ENCODE measurements around the gene TSHZ1. TPM values are rescaled to one million over a fixed set of nuclear protein-coding genes. Genes with fewer than 3 reads are reported as not detected.

The TSHZ1 gene
- total RNA-seq, 1 experiment from 2014 or later, result 7.3 TPM

DNA sequence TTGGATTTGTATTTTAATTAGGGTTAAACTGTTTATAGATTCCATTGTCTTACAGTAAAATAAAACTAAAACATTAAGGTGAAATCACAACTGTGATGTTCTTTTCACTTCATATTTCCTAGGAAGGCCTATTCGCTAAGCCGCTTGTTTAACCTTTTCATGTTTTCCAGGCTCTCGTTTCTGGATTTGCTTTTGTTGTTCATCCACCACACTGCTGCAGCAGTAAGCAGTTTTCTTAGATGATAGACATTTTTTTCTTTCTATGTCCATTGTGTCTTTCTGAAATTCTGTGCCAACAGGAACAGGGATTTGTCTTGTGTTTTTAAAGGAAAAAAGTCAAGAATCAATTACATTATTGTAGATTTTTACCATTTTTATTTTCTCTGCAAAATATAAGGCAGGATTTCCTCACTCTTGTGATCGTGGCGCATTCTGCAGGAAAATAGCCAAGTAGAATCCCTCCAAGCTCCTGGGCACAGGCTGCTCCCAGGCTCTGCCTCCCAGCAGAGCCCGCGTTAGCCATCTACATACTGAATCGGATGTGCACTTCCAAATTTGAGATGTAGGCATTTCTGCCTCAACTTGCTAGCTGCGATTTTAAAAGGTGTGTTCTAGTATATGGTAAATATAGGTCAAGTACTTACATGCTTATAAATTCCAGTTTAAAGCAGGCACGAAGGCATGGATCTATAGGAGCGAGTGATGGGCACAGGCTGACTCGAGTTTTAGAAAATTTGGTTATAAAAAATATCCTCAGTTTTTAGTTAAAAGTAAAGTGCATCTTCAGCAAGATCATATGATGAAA, 10.2 kb downstream of the TSHZ1 start:
- no peak for DNase-seq (ENCODE audit: low read depth)

DNA sequence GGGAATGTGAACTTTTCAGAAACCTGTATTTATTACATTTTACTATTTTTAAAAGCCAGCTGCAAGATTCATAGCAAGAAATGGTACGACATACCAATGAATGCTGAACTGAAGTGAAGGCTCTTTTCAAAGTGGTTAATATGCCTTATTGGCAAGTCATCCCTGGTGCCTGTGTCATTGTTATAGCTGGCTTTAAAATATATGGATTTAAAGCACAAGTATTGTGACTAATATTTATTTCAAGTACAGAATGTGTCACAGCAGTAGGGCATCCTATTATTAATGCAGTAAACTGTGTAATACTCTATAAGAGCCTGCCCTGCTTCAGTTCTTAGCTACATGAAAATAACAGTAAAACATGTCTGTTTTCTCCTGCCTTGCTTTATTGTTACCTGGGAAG, 10.8 kb downstream of the TSHZ1 start:
- no peak for DNase-seq (ENCODE audit: low read depth)

DNA sequence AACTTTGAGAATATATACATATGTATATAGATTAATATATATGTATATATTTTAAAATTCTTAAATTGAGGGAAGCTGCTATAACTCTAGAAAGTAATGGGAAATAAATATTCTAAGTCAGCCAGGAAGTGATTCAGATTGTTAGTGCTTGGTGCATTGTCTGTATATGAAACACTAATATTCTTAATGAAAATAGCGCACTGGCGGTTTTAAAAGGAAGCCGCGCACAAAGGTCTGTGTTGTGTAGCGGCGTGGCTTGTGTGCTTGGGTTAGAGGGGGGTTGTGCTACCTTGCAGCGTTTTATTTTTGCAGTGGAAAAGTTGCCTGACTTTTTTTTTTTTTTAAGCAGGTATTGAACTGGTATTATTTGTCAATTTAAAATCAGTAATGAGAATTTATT, 11.3 kb downstream of the TSHZ1 start:
- DNase-seq (ENCODE audit: low read depth), result no peak

DNA sequence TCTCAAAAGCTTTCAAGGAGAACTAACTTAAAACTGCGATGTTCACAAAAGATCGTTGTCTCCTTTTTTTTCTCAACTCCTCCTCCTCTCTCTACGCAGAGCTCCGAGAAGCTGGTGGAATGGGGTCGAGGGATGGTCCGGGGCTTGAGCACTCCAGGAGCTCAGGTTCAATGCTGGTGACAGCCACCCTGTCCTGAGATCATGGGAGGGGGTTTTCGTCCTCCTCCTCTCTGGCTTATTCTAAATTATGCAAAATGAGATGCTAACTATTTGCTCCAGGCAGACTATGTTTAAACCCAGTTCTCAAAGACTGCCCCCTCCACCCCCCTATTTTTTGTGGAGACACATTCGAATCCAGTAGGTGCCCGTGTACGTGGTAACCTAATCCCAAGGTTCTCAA, 11.8 kb downstream of the TSHZ1 start:
- no peak for DNase-seq (ENCODE audit: low read depth)

DNA sequence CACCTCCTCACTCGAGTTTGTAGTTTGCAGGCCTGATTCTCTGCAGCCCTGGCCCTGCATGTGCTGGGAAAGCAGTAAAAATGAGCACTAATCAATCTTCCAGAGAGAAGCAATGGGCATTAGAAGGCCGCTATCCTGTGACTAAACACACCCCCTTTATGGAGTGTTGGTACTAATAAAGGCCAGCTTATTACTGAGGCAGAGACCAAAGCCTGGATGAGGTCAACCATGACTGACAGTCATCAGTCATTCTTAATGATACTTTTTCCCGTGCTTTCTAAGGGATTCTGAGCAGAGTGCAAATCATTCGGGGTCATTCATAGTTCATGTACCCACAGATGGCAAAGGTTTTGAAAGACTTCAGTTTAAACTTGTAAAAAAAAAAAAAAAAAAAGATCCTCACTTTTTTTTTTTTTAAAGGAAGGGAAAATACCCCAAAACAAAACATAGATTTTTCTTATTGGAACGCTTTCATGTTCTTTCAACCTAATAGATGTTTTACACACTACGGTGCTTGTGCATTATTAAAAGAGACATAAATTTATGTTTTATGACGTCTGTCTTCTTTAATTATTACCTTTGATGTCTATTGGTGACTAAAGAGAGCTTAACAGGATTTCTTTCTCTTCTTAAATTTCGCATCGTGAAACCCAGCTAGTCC, 13.2 kb downstream of the TSHZ1 start:
- peak; percentile 60 for DNase-seq (ENCODE audit: low read depth)

DNA sequence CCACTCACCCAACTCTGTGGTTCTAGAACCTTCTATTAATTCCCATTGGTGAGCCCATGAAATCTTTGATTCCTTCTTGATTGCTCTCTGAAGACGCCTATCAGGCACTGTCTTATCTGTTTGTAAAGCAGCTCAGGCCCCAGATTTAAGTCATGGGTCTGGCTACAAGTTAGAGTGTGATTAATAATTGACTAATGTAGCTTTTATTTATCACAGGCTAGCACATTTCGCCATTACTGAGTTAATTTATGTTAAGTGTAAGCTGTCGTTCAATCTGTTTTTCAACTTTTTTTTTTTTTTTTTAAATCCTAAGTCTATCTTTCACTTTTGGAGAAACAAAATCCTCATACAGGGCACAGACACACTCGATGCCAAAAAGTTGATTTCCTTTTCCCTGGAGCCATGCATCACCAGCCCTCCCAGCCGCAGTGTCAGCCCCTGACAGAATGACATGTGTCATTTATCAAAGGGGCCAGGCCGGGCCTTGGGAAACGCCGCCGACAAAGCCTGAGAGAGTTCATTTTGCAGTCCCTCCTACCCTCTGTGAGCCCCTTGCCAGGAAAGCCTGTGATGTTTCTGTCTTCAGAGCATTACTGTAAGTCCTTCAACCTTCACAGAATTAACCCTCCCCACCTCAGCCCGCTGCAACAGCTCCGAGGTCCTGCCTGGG, 15.8 kb downstream of the TSHZ1 start:
- DNase-seq (ENCODE audit: low read depth), result no peak

DNA sequence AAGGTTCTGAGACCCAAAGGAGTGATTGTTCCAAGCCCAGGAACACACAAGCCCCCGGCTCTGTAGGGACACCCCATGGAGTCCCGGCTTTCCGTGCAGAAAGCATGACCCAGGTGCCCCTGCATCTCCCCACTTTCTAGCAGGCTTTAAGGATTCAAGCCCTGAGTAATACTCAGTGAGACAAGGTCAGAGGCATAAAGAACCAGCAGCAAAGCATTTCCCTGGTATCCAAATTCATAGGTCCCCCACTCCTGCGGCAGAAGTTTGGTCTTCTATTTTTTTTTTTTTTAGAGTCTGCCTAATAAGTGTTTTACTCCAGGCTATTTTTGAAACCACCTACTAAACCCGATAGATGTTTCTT, 16.3 kb downstream of the TSHZ1 start:
- DNase-seq (ENCODE audit: low read depth), result no peak

DNA sequence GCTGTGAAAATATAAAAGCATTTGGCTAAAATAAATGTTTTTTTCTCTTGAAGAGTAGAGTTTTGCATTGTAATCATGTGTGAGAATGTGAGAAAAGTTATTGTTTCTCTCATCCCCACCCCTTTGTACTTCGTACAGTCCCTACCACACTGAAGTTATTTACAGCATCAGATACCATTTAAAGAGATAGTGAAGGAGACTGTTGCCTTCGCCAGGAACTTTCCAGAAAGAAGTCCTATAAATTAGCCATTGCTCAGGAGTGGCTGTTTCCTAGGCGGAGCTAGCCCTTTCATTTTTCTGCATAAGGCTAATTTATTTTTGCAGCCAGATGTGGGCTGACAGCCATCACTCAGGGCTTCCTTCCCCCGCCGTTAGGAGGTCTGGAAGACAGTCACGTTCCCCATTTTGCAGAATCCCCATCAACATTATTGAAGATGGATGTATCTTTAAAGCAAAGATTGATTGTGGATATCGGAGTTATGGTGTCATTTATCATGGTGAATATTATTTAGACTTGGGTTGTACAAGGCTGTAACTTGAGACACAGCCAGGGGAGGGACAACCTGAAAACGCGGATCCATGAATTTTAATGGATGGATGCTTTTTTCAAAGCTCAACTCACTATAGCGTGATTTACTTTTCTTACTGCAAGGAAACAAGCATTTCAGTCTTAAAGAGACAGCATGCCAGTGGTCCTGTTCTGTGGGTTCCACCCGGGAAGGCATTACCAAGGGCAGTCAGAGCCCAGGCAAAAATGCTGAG, 17.1 kb downstream of the TSHZ1 start:
- no peak for DNase-seq (ENCODE audit: low read depth)

DNA sequence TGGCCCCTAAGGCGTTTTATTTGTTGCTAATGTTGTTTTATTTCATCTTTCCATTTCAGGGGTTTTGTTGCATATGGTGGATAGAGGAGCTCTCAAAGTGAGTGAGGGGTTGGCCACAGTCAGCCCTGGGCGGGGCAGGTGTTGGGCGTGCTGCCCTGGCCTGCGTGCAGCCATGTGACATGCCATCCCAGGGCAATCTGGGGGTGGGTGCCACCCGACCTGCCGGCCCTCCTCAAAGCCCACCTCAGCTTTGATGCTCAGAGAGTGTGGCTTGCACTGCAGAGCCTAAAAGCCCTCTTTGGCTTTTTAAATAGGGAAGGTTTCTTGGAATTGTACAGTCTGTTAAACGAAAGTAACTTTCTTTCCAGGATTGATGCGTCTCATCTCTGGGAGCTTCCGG, 18.4 kb downstream of the TSHZ1 start:
- DNase-seq (ENCODE audit: low read depth), result no peak

DNA sequence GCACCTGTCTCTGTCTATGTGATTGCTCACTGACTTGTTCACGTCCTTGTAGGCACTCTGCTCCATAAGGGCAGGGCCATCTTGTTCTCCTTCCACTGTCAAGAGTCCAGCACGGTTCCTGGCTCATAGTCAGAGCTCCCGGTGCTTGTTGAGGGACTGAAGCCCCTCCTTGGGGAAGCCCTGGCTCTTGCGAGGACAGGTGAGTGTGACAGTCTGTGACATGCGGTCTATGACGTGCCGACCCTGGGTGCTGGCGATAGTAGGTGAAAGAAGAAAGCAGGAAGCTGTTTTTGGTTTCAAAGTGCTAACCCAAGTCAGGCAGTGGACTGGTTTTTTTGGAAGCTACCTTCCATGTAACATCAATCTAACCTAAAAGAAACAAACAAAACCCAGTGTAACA, 18.8 kb downstream of the TSHZ1 start:
- DNase-seq (ENCODE audit: low read depth), result no peak

DNA sequence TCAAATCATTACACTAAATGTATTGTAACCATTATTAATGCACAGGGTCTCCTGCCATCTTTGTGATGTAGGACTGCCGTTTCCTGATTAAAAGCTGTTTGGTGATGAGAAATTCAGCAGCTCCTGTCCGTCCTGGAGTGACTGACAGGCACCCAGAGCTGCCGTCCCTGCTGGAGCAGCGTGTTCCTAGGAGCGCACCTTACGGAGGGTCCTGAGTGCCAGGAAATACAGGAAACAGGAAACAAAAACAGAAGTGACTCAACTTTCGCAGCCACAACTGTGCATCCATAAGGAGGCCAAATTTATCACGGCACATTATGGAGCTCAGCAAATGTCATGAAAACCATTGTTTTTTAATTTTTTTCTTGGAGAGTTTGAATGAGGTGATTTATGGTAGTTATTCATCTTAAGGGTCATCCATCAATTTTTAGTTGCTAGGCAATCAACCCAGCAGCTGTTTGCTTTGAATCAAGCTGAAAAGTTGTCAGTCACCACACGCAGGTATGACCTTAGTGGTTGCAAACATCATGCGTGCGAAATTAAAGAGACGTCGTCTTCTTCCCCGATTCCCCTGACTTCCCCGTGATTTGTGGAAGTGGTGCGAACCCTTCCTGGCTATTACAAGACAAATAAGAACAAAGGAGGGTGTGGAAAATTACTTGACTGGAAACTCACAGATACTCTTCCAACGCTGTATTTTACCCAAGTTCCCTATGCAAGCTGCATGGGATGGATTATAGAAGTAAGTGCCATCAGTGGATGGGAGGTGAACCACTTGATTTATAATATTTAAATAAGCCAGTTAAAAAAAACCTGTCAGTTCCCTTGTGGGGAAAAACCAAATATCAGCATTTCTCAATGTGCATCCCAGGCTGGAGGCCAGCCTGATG, 19.8 kb downstream of the TSHZ1 start:
- no peak for DNase-seq (ENCODE audit: low read depth)

DNA sequence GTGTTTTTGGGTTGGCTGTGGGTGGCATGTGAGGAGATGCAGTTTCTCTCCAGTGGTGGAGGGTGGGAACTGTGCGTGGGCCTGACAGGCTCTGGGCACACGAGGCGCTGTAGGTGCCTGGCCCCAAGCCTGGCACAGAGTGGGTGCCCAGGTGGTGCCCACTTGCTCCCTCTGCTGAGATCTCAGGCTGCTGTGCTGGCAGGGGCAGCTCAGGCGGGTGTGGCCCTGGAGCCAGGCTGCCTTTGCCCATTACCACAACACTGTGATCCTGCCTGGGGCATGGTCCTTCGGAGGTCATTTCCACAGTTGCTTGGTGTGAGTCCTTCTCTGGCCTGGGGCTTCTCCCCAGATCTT, 20.4 kb downstream of the TSHZ1 start:
- no peak for DNase-seq (ENCODE audit: low read depth)

DNA sequence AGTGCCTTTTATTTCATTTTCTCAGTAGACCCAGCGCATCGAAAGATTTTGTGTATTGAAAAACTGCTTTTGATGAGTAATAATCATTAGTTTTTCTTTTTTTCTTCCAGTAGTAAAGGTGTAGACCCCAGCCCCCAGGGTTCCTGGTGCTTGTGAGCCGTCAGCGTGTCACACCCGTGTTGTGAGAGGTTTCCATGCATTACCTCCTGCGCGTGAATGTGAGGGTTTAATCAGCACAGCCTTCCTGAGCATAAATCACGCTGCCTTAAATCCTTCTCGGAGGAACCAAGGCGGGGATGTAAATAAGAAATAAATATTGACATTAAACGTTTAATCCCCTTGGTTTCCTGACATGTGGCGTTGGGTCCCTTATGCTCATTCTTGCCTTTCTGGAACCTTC, 24.3 kb downstream of the TSHZ1 start:
- DNase-seq (ENCODE audit: low read depth), result no peak

DNA sequence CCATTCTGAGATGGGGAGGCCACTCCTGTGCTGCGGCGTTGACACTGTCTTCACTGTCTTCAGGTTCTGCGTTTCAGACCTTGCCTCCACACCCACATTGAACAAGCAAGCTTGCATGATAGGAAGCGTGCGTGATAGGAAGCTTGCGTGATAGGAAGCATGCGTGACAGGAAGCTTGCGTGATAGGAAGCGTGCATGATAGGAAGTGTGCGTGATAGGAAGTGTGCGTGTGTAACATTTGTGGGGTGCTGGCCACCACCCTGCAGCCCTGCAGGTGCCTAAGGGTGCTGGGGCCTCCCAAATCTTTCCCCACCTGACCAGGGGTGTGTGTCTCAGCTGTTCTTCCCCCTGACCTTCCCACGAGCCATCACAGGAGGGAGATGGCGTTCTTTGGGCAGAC, 25.3 kb downstream of the TSHZ1 start:
- DNase-seq (ENCODE audit: low read depth), result no peak

DNA sequence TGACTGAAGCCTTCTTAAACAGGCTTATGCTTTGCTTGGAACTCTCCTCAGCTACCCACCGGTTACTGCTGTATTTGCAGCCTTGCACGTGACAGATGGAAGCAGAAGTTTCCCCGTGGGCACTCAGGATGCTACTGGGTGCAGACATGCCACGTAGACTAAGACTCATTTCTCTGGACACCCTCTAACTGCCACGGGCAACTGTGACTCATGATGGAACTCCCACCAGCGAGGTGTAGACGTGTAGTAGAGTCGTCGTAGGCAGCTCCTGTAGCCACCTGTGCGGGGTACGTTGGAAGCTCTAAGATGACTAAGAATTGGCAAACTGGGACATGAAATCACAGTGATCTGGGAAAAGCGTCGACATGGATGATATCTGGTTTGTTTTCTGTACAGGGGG, 27.5 kb downstream of the TSHZ1 start:
- DNase-seq (ENCODE audit: low read depth), result no peak

DNA sequence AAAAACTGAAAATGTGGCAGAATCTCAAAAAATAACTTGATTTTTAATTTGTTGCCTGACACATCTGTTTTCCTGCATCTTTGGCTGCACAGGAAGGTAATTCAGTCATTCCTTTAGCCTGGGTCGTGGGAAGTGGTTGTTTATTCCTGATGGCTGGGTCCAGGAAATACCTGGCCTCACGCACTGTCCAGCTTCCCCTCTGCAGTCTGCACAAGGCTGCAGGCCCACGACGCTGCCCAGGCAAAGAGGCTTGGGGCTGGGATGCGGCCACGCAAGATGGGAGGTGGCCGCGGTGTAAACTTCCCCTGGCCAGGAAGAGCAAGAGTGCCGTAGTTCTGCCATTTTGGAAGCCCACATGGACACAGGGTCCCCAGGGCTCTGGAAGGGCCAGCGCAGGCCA, 28.2 kb downstream of the TSHZ1 start:
- no peak for DNase-seq (ENCODE audit: low read depth)

DNA sequence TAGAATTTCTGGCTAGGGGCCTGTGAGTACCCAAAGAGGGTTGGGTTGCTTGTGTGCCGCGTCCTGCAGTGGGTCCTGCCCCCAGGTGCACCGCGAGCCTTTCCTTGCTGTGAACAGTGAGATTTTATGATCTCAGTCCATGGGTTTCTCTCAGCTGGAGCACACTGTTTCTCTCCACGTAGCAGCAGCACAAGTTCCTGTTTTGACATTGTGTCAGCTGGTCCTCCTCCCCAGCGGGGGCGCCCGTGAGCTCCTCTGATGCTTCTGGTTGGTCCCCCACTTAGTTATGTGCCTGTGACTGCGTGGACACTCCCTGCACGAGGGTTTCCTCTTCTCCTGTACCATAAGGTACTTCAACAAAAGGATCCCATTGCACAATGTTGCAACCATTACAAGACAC, 29.8 kb downstream of the TSHZ1 start:
- no peak for DNase-seq (ENCODE audit: low read depth)

DNA sequence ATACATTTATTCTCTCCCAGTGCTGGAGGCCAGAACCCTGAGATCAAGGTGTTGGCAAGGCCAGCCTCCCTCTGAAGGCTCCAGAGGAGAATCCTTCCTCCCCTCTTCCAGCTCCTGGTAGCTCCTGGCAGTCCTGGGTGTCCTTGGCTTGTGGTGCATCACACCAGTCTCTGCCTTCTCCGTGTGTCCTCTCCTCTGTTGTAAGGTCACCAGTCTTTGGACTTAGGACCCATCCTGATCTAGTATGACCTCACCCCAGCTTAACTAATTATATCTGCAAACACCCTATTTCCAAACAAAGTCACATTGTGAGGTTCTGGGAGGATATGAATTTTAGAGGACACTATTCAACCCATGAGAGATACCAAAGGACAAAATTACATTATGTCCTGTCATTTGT, 31.1 kb downstream of the TSHZ1 start:
- no peak for DNase-seq (ENCODE audit: low read depth)

DNA sequence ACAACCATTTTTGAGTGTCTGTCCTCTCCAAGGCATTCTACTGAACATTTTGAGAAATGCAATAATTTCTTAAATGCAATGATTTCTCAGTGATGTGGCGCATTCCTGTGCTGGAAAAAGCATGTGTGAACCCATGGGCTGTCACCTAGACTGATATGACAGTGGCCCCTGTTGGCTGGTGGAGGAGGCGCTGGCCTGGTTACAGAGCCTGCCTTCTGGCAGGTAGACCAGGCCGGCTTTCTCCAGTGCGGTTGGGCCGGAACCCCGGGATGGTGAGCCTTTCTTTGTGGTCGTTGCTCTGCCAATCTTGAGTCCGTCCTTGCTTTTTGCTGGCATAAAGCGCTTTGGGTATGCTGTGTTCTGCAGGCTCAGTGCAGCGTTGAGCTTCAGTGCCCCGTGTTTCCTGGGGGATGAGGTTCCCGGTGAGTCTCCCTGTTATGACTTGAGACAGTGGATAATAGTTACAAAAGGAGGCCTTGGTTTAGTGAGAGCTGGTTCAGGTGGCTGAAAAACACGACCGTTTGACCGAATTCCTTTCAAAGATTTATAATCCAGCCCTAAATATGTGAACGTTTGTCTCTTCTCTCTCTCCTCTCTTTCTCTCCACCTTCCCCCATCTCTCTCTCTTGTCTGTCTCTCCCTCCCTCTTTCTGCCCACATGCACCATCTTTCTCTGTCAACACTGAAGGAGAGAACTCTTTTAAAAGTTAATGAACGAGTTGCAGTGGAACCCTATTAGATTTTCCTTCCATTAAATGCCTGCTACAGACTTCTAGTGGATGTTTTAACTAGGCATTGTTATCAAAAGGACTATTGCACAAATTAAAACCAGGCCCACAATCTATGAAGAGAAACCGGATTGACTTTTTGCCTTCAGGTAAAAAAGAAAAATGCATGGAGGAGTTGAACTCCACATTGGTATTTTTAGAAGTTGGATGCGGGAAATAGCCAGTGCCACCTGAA, 34.0 kb downstream of the TSHZ1 start:
- no peak for DNase-seq (ENCODE audit: low read depth)
